ENCODE measurements around the gene NLRC5.

DNA sequence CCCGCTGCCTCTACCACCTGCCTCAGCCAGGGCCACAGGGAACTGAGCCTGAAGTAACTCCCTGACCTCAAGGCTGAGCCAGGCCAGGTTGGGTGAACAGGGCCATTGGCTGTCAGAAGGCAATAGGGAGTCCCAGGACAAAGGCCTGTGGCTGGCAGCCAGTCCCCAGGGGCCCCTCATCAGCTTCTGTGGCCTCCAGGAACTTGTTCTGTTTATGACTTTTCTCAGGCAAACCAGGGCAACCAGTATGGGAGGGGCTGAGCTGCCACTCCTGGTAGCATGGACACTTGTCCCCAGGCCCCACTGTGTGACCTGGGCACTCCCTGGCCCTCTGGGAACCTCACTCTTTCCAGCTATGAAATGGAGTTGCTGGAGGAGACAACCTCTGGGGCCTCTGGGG is 143.1 kb downstream of the NLRC5 start:
- TF ChIP-seq, protein P1, sequence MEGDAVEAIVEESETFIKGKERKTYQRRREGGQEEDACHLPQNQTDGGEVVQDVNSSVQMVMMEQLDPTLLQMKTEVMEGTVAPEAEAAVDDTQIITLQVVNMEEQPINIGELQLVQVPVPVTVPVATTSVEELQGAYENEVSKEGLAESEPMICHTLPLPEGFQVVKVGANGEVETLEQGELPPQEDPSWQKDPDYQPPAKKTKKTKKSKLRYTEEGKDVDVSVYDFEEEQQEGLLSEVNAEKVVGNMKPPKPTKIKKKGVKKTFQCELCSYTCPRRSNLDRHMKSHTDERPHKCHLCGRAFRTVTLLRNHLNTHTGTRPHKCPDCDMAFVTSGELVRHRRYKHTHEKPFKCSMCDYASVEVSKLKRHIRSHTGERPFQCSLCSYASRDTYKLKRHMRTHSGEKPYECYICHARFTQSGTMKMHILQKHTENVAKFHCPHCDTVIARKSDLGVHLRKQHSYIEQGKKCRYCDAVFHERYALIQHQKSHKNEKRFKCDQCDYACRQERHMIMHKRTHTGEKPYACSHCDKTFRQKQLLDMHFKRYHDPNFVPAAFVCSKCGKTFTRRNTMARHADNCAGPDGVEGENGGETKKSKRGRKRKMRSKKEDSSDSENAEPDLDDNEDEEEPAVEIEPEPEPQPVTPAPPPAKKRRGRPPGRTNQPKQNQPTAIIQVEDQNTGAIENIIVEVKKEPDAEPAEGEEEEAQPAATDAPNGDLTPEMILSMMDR (IDR thresholded peaks at IDR 0.05), result no peak
- no peak for TF ChIP-seq POLR2A (IDR thresholded peaks at IDR 0.05)
- no peak for TF ChIP-seq POLR2AphosphoS5 (IDR thresholded peaks at IDR 0.05)
